HG02938 (cell line): Measurements from ENCODE around the gene SETD1B.

Source experiments
- ATAC-seq: cut with Tn5 transposase; IDR thresholded peaks from one replicate; pipeline ENCODE4 v1.9.1; 2021; ENCODE audit warnings: mild to moderate bottlenecking, moderate library complexity; ENCODE audit not compliant: unreplicated experiment

Gene SETD1B

GRCh38 chr12:121806546-121807423, 3.0 kb downstream of the SETD1B start:
- ATAC-seq = no peak

- no peak for ATAC-seq
Observed at GRCh38 chr12:121807642-121808347, 4.0 kb downstream of the SETD1B start.

GRCh38 chr12:121808623-121809022, 4.8 kb downstream of the SETD1B start:
- ATAC-seq = no peak

- no peak for ATAC-seq
Observed at GRCh38 chr12:121809712-121810116, 5.9 kb downstream of the SETD1B start.

GRCh38 chr12:121810234-121810817, 6.5 kb downstream of the SETD1B start:
- ATAC-seq = no peak

GRCh38 chr12:121810833-121811433, 7.1 kb downstream of the SETD1B start:
- no peak for ATAC-seq

- no peak for ATAC-seq
Observed at GRCh38 chr12:121811434-121812319, 7.9 kb downstream of the SETD1B start.

GRCh38 chr12:121812320-121812871, 8.6 kb downstream of the SETD1B start:
- ATAC-seq = no peak

- ATAC-seq = no peak
Observed at GRCh38 chr12:121812921-121813896, 9.4 kb downstream of the SETD1B start.

GRCh38 chr12:121813951-121814350, 10.1 kb downstream of the SETD1B start:
- no peak for ATAC-seq

GRCh38 chr12:121814429-121815119, 10.8 kb downstream of the SETD1B start:
- no peak for ATAC-seq

- ATAC-seq = no peak
Observed at GRCh38 chr12:121815263-121815662, 11.5 kb downstream of the SETD1B start.

GRCh38 chr12:121816925-121817647, 13.3 kb downstream of the SETD1B start:
- no peak for ATAC-seq

- ATAC-seq = no peak
Observed at GRCh38 chr12:121817648-121818043, 13.8 kb downstream of the SETD1B start.

GRCh38 chr12:121819212-121819949, 15.6 kb downstream of the SETD1B start:
- ATAC-seq = no peak

GRCh38 chr12:121820056-121820455, 16.2 kb downstream of the SETD1B start:
- no peak for ATAC-seq
